HFF-Myc (cell line): ENCODE results near the gene MAST4.

ENCODE experiments used
- DNase-seq: peaks from one replicate; pipeline ENCODE4 v3.0.0-alpha.2; 2011; ENCODE audit warnings: low read depth; ENCODE audit errors: extremely low read depth
- H3K4me3 ChIP-seq: replicated peaks from 2 replicates; pipeline ENCODE4 v1.5.1; 2011; ENCODE audit warnings: low read depth, mild to moderate bottlenecking, control low read depth, low read length
- TF ChIP-seq, protein P1 (sequence below): IDR thresholded peaks from 2 replicates; pipeline ENCODE4 v1.5.1; 2012; ENCODE audit warnings: mild to moderate bottlenecking, low read depth, low read length, control low read depth; ENCODE audit errors: missing control alignments

The MAST4 gene

DNA sequence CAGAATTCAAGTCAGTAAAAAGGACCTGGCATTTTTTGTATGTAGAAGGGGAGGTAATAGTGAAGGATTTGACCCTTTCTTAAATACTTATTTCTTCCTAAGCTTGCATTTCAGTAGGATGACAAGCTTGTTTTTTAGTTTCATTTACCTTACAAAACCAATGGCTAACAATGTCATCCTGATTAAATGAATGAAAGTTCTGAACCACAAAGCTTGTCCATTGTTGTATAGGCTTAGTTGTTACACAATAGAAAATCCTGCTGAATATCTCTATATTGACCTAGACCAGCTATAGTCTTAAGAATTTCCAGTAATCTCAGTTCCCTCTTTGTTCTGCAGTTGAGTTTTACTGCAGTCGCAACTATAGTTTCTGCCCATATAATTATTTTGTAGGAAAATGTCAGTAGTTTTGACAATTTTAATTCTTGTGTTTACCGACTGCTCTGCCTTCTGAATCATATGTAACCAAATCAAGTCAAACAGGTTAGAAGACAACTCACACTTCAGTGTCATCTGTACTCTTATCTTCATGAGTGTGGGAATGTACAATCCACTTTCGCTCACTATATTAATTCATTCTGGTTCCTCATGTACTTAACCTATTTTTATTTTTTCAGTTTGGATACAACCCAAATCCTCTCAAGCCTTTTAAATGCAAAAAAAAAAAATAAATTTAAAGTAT is 404.7 kb downstream of the MAST4 start:
- H3K4me3 ChIP-seq = no peak overlapping the region
- TF ChIP-seq, protein P1, sequence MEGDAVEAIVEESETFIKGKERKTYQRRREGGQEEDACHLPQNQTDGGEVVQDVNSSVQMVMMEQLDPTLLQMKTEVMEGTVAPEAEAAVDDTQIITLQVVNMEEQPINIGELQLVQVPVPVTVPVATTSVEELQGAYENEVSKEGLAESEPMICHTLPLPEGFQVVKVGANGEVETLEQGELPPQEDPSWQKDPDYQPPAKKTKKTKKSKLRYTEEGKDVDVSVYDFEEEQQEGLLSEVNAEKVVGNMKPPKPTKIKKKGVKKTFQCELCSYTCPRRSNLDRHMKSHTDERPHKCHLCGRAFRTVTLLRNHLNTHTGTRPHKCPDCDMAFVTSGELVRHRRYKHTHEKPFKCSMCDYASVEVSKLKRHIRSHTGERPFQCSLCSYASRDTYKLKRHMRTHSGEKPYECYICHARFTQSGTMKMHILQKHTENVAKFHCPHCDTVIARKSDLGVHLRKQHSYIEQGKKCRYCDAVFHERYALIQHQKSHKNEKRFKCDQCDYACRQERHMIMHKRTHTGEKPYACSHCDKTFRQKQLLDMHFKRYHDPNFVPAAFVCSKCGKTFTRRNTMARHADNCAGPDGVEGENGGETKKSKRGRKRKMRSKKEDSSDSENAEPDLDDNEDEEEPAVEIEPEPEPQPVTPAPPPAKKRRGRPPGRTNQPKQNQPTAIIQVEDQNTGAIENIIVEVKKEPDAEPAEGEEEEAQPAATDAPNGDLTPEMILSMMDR = no peak
- DNase-seq = no peak

DNA sequence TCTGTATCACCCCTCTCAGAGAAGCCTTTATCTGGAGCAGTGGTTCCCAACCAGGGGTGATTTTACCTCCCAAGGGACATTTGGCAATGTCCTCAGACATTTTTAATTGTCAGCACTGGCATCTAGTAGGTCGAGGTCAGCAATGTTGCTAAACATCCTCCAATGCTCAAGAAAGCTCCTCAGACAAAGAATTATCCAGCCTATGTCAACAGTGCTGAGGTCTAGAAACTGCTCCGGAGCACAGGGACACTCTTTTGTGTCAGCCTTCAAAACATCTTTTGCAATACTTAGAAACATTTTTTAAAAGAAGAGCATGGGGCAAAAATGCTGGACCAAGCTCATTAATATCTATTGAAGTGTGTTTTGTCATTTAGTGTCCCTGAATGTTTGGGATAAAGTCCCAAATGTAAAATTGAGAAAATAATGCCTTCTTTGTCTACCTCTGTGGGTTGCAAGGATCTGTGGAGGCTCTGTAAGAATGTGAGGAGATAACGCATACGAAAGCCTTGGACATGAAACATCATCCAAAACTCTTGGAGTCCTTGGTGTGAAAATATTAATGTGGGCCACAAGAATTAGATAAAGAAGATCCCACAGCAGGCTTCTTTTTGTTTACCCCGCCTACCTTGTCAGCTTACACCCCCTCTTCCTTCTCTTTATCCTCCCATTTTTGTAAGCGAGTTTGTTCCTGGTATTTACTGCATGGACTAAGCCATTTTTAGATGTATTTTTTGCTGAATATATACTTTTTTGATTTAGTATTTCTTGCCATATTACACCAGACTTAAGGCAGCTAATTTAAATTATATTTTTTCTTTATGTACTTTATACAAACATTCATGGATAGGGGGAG is 406.9 kb downstream of the MAST4 start:
- TF ChIP-seq, protein P1 = no peak
- peak overlapping the region; percentile 52 for H3K4me3 ChIP-seq
- DNase-seq = no peak

DNA sequence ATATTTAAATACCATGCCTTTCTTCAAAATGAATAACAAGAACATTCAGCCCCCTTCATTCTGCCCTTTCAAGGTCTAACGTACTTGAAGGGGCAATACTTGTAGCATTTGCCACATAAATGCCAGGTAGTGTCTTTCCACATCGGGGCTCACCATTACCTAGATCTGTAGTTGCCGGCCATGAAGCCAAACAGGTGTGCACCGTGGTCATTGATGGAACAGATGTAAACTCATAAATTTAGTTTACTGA is 407.4 kb downstream of the MAST4 start:
- TF ChIP-seq, protein P1 = no peak
- no peak for DNase-seq
- H3K4me3 ChIP-seq = peak overlapping the region; percentile 52

DNA sequence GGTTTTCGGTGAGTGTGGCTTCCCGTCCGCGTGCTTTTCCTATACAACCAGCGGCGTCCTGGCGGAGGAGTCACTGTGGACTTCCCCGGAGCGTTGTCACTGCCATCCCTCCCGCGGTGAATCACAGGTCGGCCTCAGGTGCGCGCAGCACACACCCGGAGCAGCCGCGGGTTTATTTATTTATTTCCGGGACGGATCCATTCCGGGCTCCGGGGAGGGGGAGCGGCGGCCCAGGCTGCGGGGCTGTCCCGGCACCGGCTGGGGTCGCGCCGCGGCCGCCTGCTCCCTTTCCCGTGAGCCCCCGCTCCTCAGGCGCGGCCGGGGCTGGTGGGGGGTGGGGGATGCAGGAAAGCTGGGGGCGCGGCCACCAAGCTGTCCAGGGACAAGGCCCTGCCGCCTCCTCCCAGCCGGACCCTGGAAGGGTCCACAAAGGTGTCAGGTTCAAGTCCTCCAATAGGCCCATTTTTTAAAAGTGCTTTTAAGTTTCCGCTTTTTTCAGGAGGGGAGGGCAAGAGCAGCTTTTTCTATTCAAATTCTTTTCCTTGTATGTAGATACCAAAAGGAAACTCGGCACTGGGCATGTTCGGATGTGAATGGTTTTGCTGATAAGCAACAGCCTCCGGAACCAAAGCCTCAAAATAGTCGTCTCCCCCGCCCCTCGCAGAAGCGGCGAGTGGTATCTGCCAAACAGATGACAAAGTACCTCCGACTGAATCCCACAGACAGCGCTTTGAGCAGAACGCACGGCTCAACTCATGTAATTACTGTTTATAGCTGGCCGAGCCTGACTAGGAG is 407.9 kb downstream of the MAST4 start:
- TF ChIP-seq, protein P1 = no peak
- H3K4me3 ChIP-seq = peak overlapping the region; percentile 52
- peak; percentile 72 for DNase-seq

DNA sequence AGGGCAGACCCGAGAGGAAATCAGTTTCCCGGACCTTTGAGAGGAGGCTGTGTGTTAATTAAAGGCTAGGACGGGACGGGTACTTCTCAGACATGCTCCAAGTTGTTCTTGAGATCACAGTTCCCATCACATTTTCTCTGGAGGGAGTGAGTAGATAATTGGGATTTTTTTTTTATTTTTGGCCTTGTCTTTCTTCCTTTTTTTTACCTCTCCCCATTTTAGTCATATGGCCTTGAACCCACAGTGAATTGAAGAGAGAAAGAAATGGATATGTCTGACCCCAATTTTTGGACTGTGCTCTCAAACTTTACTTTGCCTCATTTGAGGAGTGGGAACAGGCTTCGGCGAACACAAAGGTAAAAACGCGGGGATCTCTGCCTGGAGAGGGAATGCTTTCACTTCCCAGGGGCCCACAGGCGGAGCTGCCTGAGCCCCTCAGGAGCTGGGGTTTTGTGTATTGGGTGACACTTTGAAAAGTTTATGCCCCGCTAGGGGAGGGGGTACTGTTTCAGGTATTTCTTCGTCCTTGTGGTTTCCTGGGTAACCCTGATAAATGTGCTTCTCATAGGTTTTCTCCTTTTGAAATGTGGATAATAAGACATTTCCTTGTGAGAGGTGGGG is 408.6 kb downstream of the MAST4 start:
- TF ChIP-seq, protein P1 = no peak
- peak overlapping the region; percentile 52 for H3K4me3 ChIP-seq
- no peak for DNase-seq

DNA sequence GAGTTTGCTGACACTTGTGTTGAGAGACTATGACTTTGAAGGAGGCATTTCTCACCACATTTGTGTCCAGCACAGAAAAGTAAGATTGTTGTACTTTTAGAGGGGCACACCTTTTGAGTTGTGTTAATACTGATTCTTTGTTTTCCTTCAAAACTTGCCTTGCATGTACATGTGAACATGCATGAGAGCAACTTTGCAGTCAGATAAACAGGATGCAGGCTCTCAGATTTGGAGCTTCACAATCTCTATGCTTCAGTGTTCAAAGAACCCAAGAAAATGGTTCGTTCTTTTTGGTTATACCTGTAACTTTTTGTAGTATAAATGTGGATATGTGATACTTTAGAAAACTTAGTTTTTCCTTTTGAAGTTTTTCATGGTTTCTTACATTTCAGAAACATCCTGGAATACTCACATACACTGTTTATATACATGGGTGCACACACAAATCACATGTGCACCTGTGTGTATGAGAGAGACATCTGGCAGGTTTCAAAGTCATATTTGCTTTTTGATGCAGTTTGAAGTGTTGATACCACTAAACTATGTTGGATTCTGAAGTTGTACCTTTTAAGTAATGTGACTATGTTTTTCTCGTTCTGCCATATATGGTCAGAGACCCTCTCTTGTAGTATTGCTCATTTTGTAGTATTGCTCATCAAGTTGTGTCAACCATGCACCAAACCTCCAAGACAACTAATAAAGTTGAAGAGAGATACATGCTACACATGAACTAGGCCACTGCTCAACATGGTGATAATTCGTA is 409.7 kb downstream of the MAST4 start:
- H3K4me3 ChIP-seq = peak overlapping the region; percentile 52
- DNase-seq = no peak
- TF ChIP-seq, protein P1 = no peak
